ENCODE results near the gene OOSP4B.

The OOSP4B gene

GRCh38 chr11:60078745-60079144 lies 61.8 kb downstream of the OOSP4B start:
- Mint-ChIP-seq H3K9me3 (peaks cover 8 to 17% of the 10 kb centered on the region in 2 donors), H3K36me3 (peaks cover 0 to 2% of the 10 kb centered on the region in 2 donors), H3K4me3 (no peak overlapping the region), H3K27ac (no peak overlapping the region), H3K4me1 (no peaks in the 10 kb centered on the region), H3K27me3 (peaks cover under 1 to 5% of the 10 kb centered on the region in 2 donors)
- DNase-seq (no peak), ATAC-seq (replicated peaks) (no peak)

- DNase-seq (no peak), ATAC-seq (replicated peaks) (no peak)
- Mint-ChIP-seq H3K27me3 (peaks cover 15 to 17% of the 10 kb centered on the region in 2 donors), H3K4me3 (no peak overlapping the region), H3K4me1 (no peaks in the 10 kb centered on the region), H3K9me3 (peaks cover 8 to 17% of the 10 kb centered on the region in 2 donors), H3K36me3 (peaks cover 0 to 2% of the 10 kb centered on the region in 2 donors), H3K27ac (no peak overlapping the region)
These were observed 63.6 kb downstream of the OOSP4B start for GRCh38 chr11:60080535-60080934.

Measured in stimulated activated naive B cell treated with anti-CD40 and anti-IgM and Interleukin-4, amounts not matched to agents 10 μg/mL and 1 μg/mL and 100 μg/mL, for 72 hours (primary cell).